HepG2 (cell line): ENCODE results near the gene RAB3C.

Source experiments
- CTCF ChIP-seq: sonication (generic); formaldehyde crosslinking; IDR thresholded peaks from 2 replicates; pipeline ENCODE4 v1.5.0; 2020; ENCODE audit warnings: mild to moderate bottlenecking, missing genetic modification reagents, moderate library complexity
- KLF6 ChIP-seq: IDR thresholded peaks from 2 replicates; pipeline ENCODE4 v1.8.0; 2016; ENCODE audit warnings: missing biosample characterization, missing genetic modification reagents
- NR1H2 ChIP-seq: sonication (generic); formaldehyde crosslinking; IDR thresholded peaks from 2 replicates; pipeline ENCODE4 v1.8.1; 2022; ENCODE audit warnings: low read depth, missing genetic modification reagents, borderline replicate concordance
- POLR2A ChIP-seq, 2 experiments: IDR thresholded peaks; 2 replicates each; pipeline ENCODE4 v1.6.1; 2011; ENCODE audit warnings: low read depth in 2 of 2, low read length in 2 of 2, mild to moderate bottlenecking in 1 of 2, moderate library complexity in 1 of 2; ENCODE audit not compliant: insufficient read depth in 1 of 2
- PREB ChIP-seq: sonication (generic); formaldehyde crosslinking; IDR thresholded peaks from 2 replicates; pipeline ENCODE4 v1.4.0; 2020; ENCODE audit warnings: missing genetic modification reagents
- RFX5 ChIP-seq: IDR thresholded peaks from 2 replicates; pipeline ENCODE4 v1.6.1; 2011; ENCODE audit warnings: low read depth, low read length, improper control_type of control experiment
- SMAD9 ChIP-seq: sonication (generic); formaldehyde crosslinking; IDR thresholded peaks from 2 replicates; pipeline ENCODE4 v1.5.1; 2020; ENCODE audit warnings: mild to moderate bottlenecking, missing genetic modification reagents
- ZNF549 ChIP-seq: sonication (generic); formaldehyde crosslinking; IDR thresholded peaks from 2 replicates; pipeline ENCODE4 v1.5.0; 2020; ENCODE audit warnings: missing genetic modification reagents
- ZNF660 ChIP-seq: sonication (generic); formaldehyde crosslinking; IDR thresholded peaks from 2 replicates; pipeline ENCODE4 v1.5.1; 2020; ENCODE audit warnings: mild to moderate bottlenecking, low read depth, missing genetic modification reagents, borderline replicate concordance

- no peak for TF ChIP-seq CTCF (CRISPR knock-in tag)
- no peak for TF ChIP-seq NR1H2 (CRISPR knock-in tag)
- TF ChIP-seq ZNF549: no peak
- no peak for TF ChIP-seq ZNF660 (CRISPR knock-in tag)
- TF ChIP-seq SMAD9: no peak
- TF ChIP-seq KLF6 (CRISPR knock-in tag): no peak
- TF ChIP-seq PREB (CRISPR knock-in tag): no peak
- TF ChIP-seq POLR2A (IDR thresholded peaks at IDR 0.05; ENCODE audit: insufficient read depth in 1 of 2, low read depth in 2 of 2, low read length in 2 of 2): no peak
- no peak for TF ChIP-seq RFX5
These were observed 302.4 kb downstream of the RAB3C start for GRCh38 chr5:58885260-58885659.
